Caco-2 (cell line): ENCODE data around the gene SYNGR1. TPM values are rescaled to one million over a fixed set of nuclear protein-coding genes. Genes with fewer than 3 reads are reported as not detected.
"Not testable (repeated sequence)": the region's sequence is repeated elsewhere in the genome, so short reads cannot be mapped to it uniquely, and the experiment has no call there.

ENCODE experiments used
- BruUV-seq: library from RNA; stranded (reverse); fragments of 400-500 nt; replicated peaks from 2 replicates; lab custom pipeline; 2021; lab: Mats Ljungman, UMichigan
- CTCF ChIA-PET: fragments of 300-600 bp; sonication (Branson Sonifier 250); formaldehyde crosslinking; loops from one replicate; lab custom pipeline; 2022; ENCODE audit warnings: antibody characterized with exemption; lab: Charles Lee
- POLR2A ChIA-PET: fragments of 300-600 bp; sonication (Branson Sonifier 250); formaldehyde crosslinking; loops from one replicate; lab custom pipeline; 2022; ENCODE audit warnings: antibody characterized with exemption; lab: Charles Lee
- DNase-seq, 2 experiments: peaks; one replicate each; pipeline versions ENCODE4 v3.0.0 to v3.0.0-alpha.2; 2020 to 2022
- H3K27me3 ChIP-seq: replicated peaks from 2 replicates; pipeline ENCODE4 v1.6.0; 2011; ENCODE audit warnings: low read length; ENCODE audit not compliant: control insufficient read depth, insufficient read depth
- H3K36me3 ChIP-seq: 2 replicates; pipeline ENCODE4 v1.5.1; 2011; ENCODE audit warnings: low read length; ENCODE audit not compliant: control insufficient read depth, insufficient read depth
- H3K4me1 ChIP-seq: fragments of 250-450 bp; sonication (Bioruptor Pico); 2 replicates; pipeline ENCODE4 v1.5.1; 2020; ENCODE audit warnings: mild to moderate bottlenecking
- H3K4me3 ChIP-seq: 2 replicates; pipeline ENCODE4 v1.5.1; 2011; ENCODE audit warnings: low read depth, mild to moderate bottlenecking, control low read depth, low read length
- H3K9me3 ChIP-seq: fragments of 250-450 bp; sonication (Bioruptor Pico); 2 replicates; pipeline ENCODE4 v1.5.1; 2020; ENCODE audit warnings: mild to moderate bottlenecking, moderate library complexity
- H3K27ac Mint-ChIP-seq: one replicate; pipeline ENCODE4 v1.8.0; 2022; ENCODE audit warnings: mixed read lengths; ENCODE audit not compliant: unreplicated experiment
- H3K27me3 Mint-ChIP-seq: one replicate; pipeline ENCODE4 v1.8.0; 2022; ENCODE audit warnings: mixed read lengths; ENCODE audit not compliant: insufficient read depth, unreplicated experiment
- H3K36me3 Mint-ChIP-seq: one replicate; pipeline ENCODE4 v1.8.0; 2022; ENCODE audit warnings: mild to moderate bottlenecking, mixed read lengths; ENCODE audit not compliant: insufficient read depth, unreplicated experiment
- H3K4me1 Mint-ChIP-seq: one replicate; pipeline ENCODE4 v1.8.0; 2022; ENCODE audit warnings: low read depth, mixed read lengths; ENCODE audit not compliant: unreplicated experiment
- H3K4me3 Mint-ChIP-seq: one replicate; pipeline ENCODE4 v1.8.0; 2022; ENCODE audit warnings: mild to moderate bottlenecking, moderate library complexity, mixed read lengths; ENCODE audit not compliant: unreplicated experiment
- H3K9me3 Mint-ChIP-seq: one replicate; pipeline ENCODE4 v1.8.0; 2022; ENCODE audit warnings: mixed read lengths; ENCODE audit not compliant: unreplicated experiment
- intact Hi-C: fragments of 100-400 bp; cut with micrococcal nuclease; formaldehyde crosslinking; loops from one replicate; pipeline ENCODE4 v1.10.0; 2022; ENCODE audit not compliant: unreplicated experiment
- total RNA-seq: library from RNA; stranded (reverse); gene quantifications from 2 replicates; pipeline ENCODE4 v1.2.3, GENCODE V29; 2022
- TF ChIP-seq, protein P1 (sequence below), 2 experiments: fragments of 200-600 bp in 1 of 2; IDR thresholded peaks; 1 replicate in 1 of 2; 2 replicates in 1 of 2; pipeline versions ENCODE4 v1.5.1 to v1.8.0; 2011 to 2022; ENCODE audit warnings: antibody characterized with exemption in 1 of 2, control low read depth in 1 of 2, inconsistent platforms in 1 of 2, low read depth in 1 of 2, low read length in 1 of 2, mild to moderate bottlenecking in 1 of 2, moderate library complexity in 1 of 2; ENCODE audit not compliant: insufficient read depth in 1 of 2, severe bottlenecking in 1 of 2, unreplicated experiment in 1 of 2

The SYNGR1 gene
- total RNA-seq, 1 experiment from 2014 or later: 20.2 TPM

DNA sequence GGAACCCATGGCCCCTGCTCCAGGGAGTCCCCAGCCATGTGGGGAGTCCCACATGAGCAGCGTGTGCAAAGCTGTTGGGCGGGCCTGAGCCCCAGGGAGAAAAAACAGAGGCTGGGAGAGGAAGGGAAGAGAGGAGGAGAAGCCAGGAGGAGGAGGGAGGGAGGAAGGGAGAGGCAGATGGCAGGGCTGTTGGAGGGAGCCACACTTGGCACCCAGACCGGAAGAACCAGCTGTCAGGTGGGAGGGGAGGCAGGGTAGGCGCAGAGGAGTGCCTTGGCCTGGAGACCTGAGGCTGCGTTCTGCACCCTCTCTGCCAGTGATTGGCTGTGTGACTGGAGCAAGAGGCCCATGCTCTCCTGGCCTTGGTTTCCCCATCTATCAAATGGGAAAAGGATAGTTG is 6.7 kb downstream of the SYNGR1 start:
- H3K4me1 Mint-ChIP-seq: peaks cover 16% of the 10 kb centered on the region
- no peak overlapping the region for H3K27ac Mint-ChIP-seq
- H3K27me3 Mint-ChIP-seq: no peaks in the 10 kb centered on the region
- Histone ChIP-seq H3K4me3 (no peak overlapping the region), H3K36me3 (no peaks in the 10 kb centered on the region; the same call in 1 of the 2 replicates), H3K9me3 (no peaks in the 10 kb centered on the region), H3K4me1 (peaks cover 12% of the 10 kb centered on the region), H3K27me3 (no peaks in the 10 kb centered on the region)
- DNase-seq: no peak
- intact Hi-C loops: no loop called here
- POLR2A ChIA-PET: no interaction called here
- CTCF ChIA-PET: no interaction called here
- no peak overlapping the region for H3K4me3 Mint-ChIP-seq
- TF ChIP-seq, protein P1, sequence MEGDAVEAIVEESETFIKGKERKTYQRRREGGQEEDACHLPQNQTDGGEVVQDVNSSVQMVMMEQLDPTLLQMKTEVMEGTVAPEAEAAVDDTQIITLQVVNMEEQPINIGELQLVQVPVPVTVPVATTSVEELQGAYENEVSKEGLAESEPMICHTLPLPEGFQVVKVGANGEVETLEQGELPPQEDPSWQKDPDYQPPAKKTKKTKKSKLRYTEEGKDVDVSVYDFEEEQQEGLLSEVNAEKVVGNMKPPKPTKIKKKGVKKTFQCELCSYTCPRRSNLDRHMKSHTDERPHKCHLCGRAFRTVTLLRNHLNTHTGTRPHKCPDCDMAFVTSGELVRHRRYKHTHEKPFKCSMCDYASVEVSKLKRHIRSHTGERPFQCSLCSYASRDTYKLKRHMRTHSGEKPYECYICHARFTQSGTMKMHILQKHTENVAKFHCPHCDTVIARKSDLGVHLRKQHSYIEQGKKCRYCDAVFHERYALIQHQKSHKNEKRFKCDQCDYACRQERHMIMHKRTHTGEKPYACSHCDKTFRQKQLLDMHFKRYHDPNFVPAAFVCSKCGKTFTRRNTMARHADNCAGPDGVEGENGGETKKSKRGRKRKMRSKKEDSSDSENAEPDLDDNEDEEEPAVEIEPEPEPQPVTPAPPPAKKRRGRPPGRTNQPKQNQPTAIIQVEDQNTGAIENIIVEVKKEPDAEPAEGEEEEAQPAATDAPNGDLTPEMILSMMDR (IDR thresholded peaks at IDR 0.05; ENCODE audit: insufficient read depth in 1 of 2, low read depth in 1 of 2, low read length in 1 of 2, severe bottlenecking in 1 of 2, unreplicated experiment in 1 of 2): no peak
- H3K9me3 Mint-ChIP-seq: no peaks in the 10 kb centered on the region
- no TSS peak for BruUV-seq
- H3K36me3 Mint-ChIP-seq: no peaks in the 10 kb centered on the region

DNA sequence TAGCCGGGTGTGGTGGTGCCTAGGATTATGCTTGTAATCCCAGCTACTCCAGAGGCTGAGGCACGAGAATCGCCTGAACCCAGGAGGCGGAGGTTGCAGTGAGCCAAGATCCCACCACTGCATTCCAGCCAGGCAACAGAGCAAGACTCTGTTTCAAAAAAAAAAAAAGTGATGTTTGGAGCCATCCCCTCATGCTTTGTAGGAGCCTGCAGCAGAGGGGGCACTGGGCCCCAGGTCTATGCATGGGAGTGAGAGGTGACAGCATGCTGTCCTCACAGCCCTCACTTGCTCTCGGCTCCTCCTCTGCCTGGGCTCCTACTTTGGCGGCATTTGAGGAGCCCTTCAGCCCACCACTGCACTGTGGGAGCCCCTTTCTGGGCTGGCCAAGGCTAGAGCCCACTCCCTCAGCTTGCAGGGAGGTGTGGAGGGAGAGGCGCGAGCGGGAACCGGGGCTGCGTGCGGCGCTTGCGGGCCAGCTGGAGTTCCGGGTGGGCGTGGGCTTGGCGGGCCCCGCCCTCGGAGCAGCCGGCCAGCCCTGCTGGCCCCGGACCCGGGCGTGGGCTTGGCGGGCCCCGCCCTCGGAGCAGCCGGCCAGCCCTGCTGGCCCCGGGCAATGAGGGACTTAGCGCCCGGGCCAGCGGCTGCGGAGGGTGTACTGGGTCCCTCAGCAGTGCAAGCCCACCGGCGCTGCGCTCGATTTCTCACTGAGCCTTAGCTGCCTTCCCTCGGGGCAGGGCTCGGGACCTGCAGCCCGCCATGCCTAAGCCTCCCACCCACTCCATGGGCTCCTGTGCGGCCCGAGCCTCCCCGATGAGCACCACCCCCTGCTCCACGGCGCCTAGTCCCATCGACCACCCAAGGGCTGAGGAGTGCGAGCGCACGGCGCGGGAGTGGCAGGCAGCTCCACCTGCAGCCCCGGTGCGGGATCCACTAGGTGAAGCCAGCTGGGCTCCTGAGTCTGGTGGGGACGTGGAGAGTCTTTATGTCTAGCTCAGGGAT is 7.6 kb downstream of the SYNGR1 start:
- H3K36me3 ChIP-seq, intact Hi-C loops, H3K27ac Mint-ChIP-seq, H3K4me3 ChIP-seq, H3K9me3 Mint-ChIP-seq, CTCF ChIA-PET, H3K4me3 Mint-ChIP-seq, BruUV-seq, H3K27me3 ChIP-seq, H3K27me3 Mint-ChIP-seq, H3K36me3 Mint-ChIP-seq, H3K9me3 ChIP-seq, DNase-seq: not testable (repeated sequence)
- POLR2A ChIA-PET: interaction anchor here (0.6 kb wide), 1 partner anchor 15 kb away, joined by 6 read pairs; no protein-coding TSS in a partner anchor
- H3K4me1 Mint-ChIP-seq: peaks cover 16% of the 10 kb centered on the region
- H3K4me1 ChIP-seq: peaks cover 15% of the 10 kb centered on the region

DNA sequence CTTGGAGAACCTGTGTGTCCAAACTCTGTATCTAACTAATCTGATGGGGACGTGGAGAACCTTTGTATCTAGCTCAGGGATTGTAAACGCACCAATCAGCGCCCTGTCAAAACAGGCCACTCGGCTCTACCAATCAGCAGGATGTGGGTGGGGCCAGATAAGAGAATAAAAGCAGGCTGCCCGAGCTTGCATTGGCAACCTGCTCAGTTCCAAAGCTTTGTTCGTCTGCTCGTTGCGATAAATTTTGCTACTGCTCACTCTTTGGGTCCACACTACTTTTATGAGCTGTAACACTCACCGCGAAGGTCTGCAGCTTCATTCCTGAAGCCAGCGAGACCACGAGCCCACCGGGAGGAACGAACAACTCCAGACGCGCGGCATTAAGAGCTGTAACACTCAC is 8.4 kb downstream of the SYNGR1 start:
- H3K4me3 Mint-ChIP-seq, H3K27me3 Mint-ChIP-seq, BruUV-seq, H3K27me3 ChIP-seq, intact Hi-C loops, H3K27ac Mint-ChIP-seq, H3K9me3 Mint-ChIP-seq, H3K36me3 Mint-ChIP-seq, DNase-seq, H3K9me3 ChIP-seq, H3K36me3 ChIP-seq, H3K4me3 ChIP-seq: not testable (repeated sequence)
- ChIA-PET CTCF (interaction anchor here (0.7 kb wide), 1 partner anchor 38 kb away, joined by 4 read pairs; no protein-coding TSS in a partner anchor), POLR2A (interaction anchor here (0.6 kb wide), 1 partner anchor 14 kb away, joined by 6 read pairs; no protein-coding TSS in a partner anchor)
- peaks cover 23% of the 10 kb centered on the region for H3K4me1 Mint-ChIP-seq
- H3K4me1 ChIP-seq: peaks cover 15% of the 10 kb centered on the region
